Measurements from ENCODE around the gene ASB15.

The ASB15 gene

GRCh38 chr7:123662293-123662692 lies 60.7 kb downstream of the ASB15 start:
- H3K9me2 ChIP-seq (replicated peaks; ENCODE audit: low read depth, low read length) = no peaks in the 10 kb centered on the region
- no peaks in the 10 kb centered on the region for H3K36me3 ChIP-seq (ENCODE audit: insufficient read depth, low read length)
- no peak overlapping the region for H3K4me2 ChIP-seq (ENCODE audit: low read depth, low read length, poor library complexity, severe bottlenecking)
- no peaks in the 10 kb centered on the region for H4K20me1 ChIP-seq (ENCODE audit: insufficient read depth, low read length, poor library complexity, severe bottlenecking)
- no peak for TF ChIP-seq EZH2phosphoT487 (IDR thresholded peaks at IDR 0.05; ENCODE audit: borderline replicate concordance)
- TF ChIP-seq, protein P1, sequence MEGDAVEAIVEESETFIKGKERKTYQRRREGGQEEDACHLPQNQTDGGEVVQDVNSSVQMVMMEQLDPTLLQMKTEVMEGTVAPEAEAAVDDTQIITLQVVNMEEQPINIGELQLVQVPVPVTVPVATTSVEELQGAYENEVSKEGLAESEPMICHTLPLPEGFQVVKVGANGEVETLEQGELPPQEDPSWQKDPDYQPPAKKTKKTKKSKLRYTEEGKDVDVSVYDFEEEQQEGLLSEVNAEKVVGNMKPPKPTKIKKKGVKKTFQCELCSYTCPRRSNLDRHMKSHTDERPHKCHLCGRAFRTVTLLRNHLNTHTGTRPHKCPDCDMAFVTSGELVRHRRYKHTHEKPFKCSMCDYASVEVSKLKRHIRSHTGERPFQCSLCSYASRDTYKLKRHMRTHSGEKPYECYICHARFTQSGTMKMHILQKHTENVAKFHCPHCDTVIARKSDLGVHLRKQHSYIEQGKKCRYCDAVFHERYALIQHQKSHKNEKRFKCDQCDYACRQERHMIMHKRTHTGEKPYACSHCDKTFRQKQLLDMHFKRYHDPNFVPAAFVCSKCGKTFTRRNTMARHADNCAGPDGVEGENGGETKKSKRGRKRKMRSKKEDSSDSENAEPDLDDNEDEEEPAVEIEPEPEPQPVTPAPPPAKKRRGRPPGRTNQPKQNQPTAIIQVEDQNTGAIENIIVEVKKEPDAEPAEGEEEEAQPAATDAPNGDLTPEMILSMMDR (conservative IDR thresholded peaks at IDR 0.05; ENCODE audit: low read length) = no peak
- H3K27me3 ChIP-seq (ENCODE audit: insufficient read depth, low read length, poor library complexity, severe bottlenecking) = peaks cover 4% of the 10 kb centered on the region
- no peak overlapping the region for H3K4me3 ChIP-seq (ENCODE audit: low read length, poor library complexity, severe bottlenecking)
- no peak overlapping the region for H3K9ac ChIP-seq (ENCODE audit: low read depth, low read length, poor library complexity, severe bottlenecking)
- H3K9me3 ChIP-seq (ENCODE audit: insufficient read depth, low read depth, low read length) = no peaks in the 10 kb centered on the region
- no peak overlapping the region; the same call in 1 of the 2 replicates for H2AFZ ChIP-seq (ENCODE audit: low read length)
- H3K4me1 ChIP-seq (ENCODE audit: insufficient read depth, low read length, poor library complexity, severe bottlenecking) = no peaks in the 10 kb centered on the region
- no peaks in the 10 kb centered on the region for H3K79me2 ChIP-seq (ENCODE audit: insufficient read depth, low read length)
- H3F3A ChIP-seq (ENCODE audit: low read depth) = no peaks in the 10 kb centered on the region

DNA sequence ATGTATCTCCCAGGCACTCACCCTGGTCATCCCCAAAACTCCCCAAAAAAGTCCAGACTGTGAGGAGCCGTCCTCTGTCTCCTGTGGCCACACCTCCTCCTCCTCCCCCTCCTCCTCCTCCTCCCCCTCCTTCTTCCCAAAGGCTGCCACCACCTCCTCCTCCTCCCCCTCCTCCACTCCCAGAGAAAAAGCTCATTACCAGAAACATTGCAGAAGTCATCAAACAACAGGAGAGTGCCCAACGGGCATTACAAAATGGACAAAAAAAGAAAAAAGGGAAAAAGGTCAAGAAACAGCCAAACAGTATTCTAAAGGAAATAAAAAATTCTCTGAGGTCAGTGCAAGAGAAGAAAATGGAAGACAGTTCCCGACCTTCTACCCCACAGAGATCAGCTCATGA lies 61.1 kb downstream of the ASB15 start:
- Histone ChIP-seq H3K79me2 (ENCODE audit: insufficient read depth, low read length) (no peaks in the 10 kb centered on the region), H3K36me3 (ENCODE audit: insufficient read depth, low read length) (no peaks in the 10 kb centered on the region), H3K4me3 (ENCODE audit: low read length, poor library complexity, severe bottlenecking) (no peak overlapping the region), H3K9ac (ENCODE audit: low read depth, low read length, poor library complexity, severe bottlenecking) (no peak overlapping the region), H4K20me1 (ENCODE audit: insufficient read depth, low read length, poor library complexity, severe bottlenecking) (no peaks in the 10 kb centered on the region), H2AFZ (ENCODE audit: low read length) (no peak overlapping the region; the same call in 1 of the 2 replicates), H3K27me3 (ENCODE audit: insufficient read depth, low read length, poor library complexity, severe bottlenecking) (peaks cover 4% of the 10 kb centered on the region), H3K9me2 (replicated peaks; ENCODE audit: low read depth, low read length) (no peaks in the 10 kb centered on the region), H3K4me2 (ENCODE audit: low read depth, low read length, poor library complexity, severe bottlenecking) (no peak overlapping the region), H3K4me1 (ENCODE audit: insufficient read depth, low read length, poor library complexity, severe bottlenecking) (no peaks in the 10 kb centered on the region), H3F3A (ENCODE audit: low read depth) (no peaks in the 10 kb centered on the region), H3K9me3 (ENCODE audit: insufficient read depth, low read depth, low read length) (no peaks in the 10 kb centered on the region)
- TF ChIP-seq EZH2phosphoT487 (IDR thresholded peaks at IDR 0.05; ENCODE audit: borderline replicate concordance) = no peak
- TF ChIP-seq, protein P1 (conservative IDR thresholded peaks at IDR 0.05; ENCODE audit: low read length) = no peak

DNA sequence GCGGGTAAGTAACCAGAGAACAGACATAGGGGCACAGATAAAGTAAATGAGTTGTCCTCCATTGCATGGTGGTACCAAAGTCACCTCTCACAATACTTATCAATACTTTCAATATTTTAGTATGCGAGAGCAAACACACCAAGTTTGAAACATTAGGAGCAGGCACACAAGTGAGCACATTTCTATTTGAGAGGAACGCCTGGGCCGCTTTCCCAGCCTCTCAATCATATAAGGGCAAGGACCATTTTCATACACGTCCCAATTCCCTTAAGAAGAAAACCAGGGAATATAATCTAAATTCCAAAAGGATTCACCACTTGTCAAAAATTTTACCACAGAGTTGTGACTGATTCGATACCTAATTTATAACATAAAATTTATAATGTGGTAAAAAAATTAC lies 61.6 kb downstream of the ASB15 start:
- H2AFZ ChIP-seq (ENCODE audit: low read length) = no peak overlapping the region

More for the DNA sequence above, 61.6 kb downstream of the ASB15 start:
- peaks cover 4% of the 10 kb centered on the region for H3K27me3 ChIP-seq (ENCODE audit: insufficient read depth, low read length, poor library complexity, severe bottlenecking)
- no peaks in the 10 kb centered on the region for H3K79me2 ChIP-seq (ENCODE audit: insufficient read depth, low read length)
- no peaks in the 10 kb centered on the region for H3K9me2 ChIP-seq (replicated peaks; ENCODE audit: low read depth, low read length)
- H3K9me3 ChIP-seq (ENCODE audit: insufficient read depth, low read depth, low read length) = no peaks in the 10 kb centered on the region
- no peaks in the 10 kb centered on the region for H3F3A ChIP-seq (ENCODE audit: low read depth)
- no peaks in the 10 kb centered on the region for H4K20me1 ChIP-seq (ENCODE audit: insufficient read depth, low read length, poor library complexity, severe bottlenecking)
- no peaks in the 10 kb centered on the region for H3K36me3 ChIP-seq (ENCODE audit: insufficient read depth, low read length)
- H3K4me3 ChIP-seq (ENCODE audit: low read length, poor library complexity, severe bottlenecking) = no peak overlapping the region
- no peak overlapping the region for H3K4me2 ChIP-seq (ENCODE audit: low read depth, low read length, poor library complexity, severe bottlenecking)
- H3K4me1 ChIP-seq (ENCODE audit: insufficient read depth, low read length, poor library complexity, severe bottlenecking) = no peaks in the 10 kb centered on the region
- no peak for TF ChIP-seq EZH2phosphoT487 (IDR thresholded peaks at IDR 0.05; ENCODE audit: borderline replicate concordance)
- TF ChIP-seq, protein P1 (conservative IDR thresholded peaks at IDR 0.05; ENCODE audit: low read length) = no peak
- no peak overlapping the region for H3K9ac ChIP-seq (ENCODE audit: low read depth, low read length, poor library complexity, severe bottlenecking)
